Measurements from ENCODE around the gene CDH6. TPM values are rescaled to one million over a fixed set of nuclear protein-coding genes. Genes with fewer than 3 reads are reported as not detected.

The CDH6 gene
- total RNA-seq, 1 experiment from 2014 or later, result 0.12 TPM

- ATAC-seq (peak; percentile 65), DNase-seq (ENCODE audit: low read depth, low spot score) (no peak)
- no peak overlapping the region for H3K27ac ChIP-seq (ENCODE audit: low read depth, low read length)
- no peaks in the 10 kb centered on the region for H3K9me3 ChIP-seq (ENCODE audit: control insufficient read depth in 1 of 2, insufficient read depth in 1 of 2, low read depth in 1 of 2, low read length in 2 of 2)
- peaks cover 4% of the 10 kb centered on the region; the same call in 1 of the 2 replicates for H3K27me3 ChIP-seq (ENCODE audit: insufficient read depth, low read length)
- ChIA-PET CTCF (interaction anchor here (0.8 to 1.2 kb wide), 3 partner anchors 16 to 786 kb away, joined by 3 to 4 read pairs (median 3); no protein-coding TSS in a partner anchor), RAD21 (ENCODE audit: low non-redundant PET in 1 of 2, low total read pairs in 2 of 2, uncharacterized antibody in 2 of 2, unreplicated experiment in 2 of 2) (no interaction called here), POLR2A (no interaction called here)
- no peaks in the 10 kb centered on the region; the same call in 1 of the 2 replicates for H4K20me1 ChIP-seq (ENCODE audit: insufficient read depth)
- H3K4me1 ChIP-seq (ENCODE audit: control insufficient read depth in 1 of 2, insufficient read depth in 2 of 2, low read length in 2 of 2), result no peaks in the 10 kb centered on the region
- intact Hi-C loops (cut with micrococcal nuclease), result no loop called here
- TF ChIP-seq CBX3 (IDR thresholded peaks at IDR 0.05; ENCODE audit: low read depth), result no peak
- no peak for TF ChIP-seq SRF (IDR thresholded peaks at IDR 0.05; ENCODE audit: low read depth)
- peak; percentile 25; the same call in 1 of the 2 replicates for TF ChIP-seq RAD21 (IDR thresholded peaks at IDR 0.05; ENCODE audit: low read depth)
- TF ChIP-seq POLR2AphosphoS5 (IDR thresholded peaks at IDR 0.05; ENCODE audit: low read depth, low read length), result no peak
- TF ChIP-seq YY1 (IDR thresholded peaks at IDR 0.05; ENCODE audit: extremely low read depth, insufficient replicate concordance, low read depth, low read length), result no peak
- no peak for TF ChIP-seq CEBPB (IDR thresholded peaks at IDR 0.05; ENCODE audit: low read depth)
- TF ChIP-seq FOSL1 (IDR thresholded peaks at IDR 0.05; ENCODE audit: low read depth), result no peak
- no peak for TF ChIP-seq POLR2A (IDR thresholded peaks at IDR 0.05; ENCODE audit: borderline replicate concordance, extremely low read depth, insufficient read depth, insufficient read length)
- TF ChIP-seq CTCF (IDR thresholded peaks at IDR 0.05 in 2 of 3, conservative IDR thresholded peaks at IDR 0.05 in 1 of 3; ENCODE audit: borderline replicate concordance in 1 of 3, insufficient read depth in 1 of 3, low read depth in 2 of 3, low read length in 2 of 3), result peak in 2 of 3 experiments; percentile 40 to 43; a peak in 3 of 6 replicates
- TF ChIP-seq SIN3A (IDR thresholded peaks at IDR 0.05; ENCODE audit: low read depth), result no peak
- no peak for TF ChIP-seq TCF7L2 (IDR thresholded peaks at IDR 0.05; ENCODE audit: borderline replicate concordance, extremely low read depth, insufficient read depth, insufficient read length)
- H3K79me2 ChIP-seq (ENCODE audit: insufficient read depth, low read length), result no peaks in the 10 kb centered on the region
- H3K9me2 ChIP-seq (ENCODE audit: insufficient read depth), result no peaks in the 10 kb centered on the region
- no peak overlapping the region for H3K4me3 ChIP-seq (replicated peaks in 1 of 2; ENCODE audit: low read depth in 1 of 2, low read length in 2 of 2)
- H3K9ac ChIP-seq (ENCODE audit: low read length), result no peak overlapping the region
- H3K4me2 ChIP-seq (ENCODE audit: low read length), result no peak overlapping the region
- H3K36me3 ChIP-seq (ENCODE audit: control insufficient read depth in 1 of 2, insufficient read depth in 2 of 2, low read length in 2 of 2), result no peaks in the 10 kb centered on the region
- no TSS peak for BruUV-seq (replicated peaks)
- no peak overlapping the region for H2AFZ ChIP-seq (ENCODE audit: low read depth, low read length, poor library complexity, severe bottlenecking)
Observed at GRCh38 chr5:31291323-31291854, 97.9 kb downstream of the CDH6 start.
